Fibroblast of lung (primary cell): ENCODE data around the gene DDOST. TPM values are rescaled to one million over a fixed set of nuclear protein-coding genes. Genes with fewer than 3 reads are reported as not detected.

Experiments used
- DNase-seq, 2 donors: peaks; one replicate each; pipeline versions ENCODE4 v3.0.0 to v3.0.0-alpha.2; 2010; ENCODE audit warnings: low read depth in 2 of 2
- H2AFZ ChIP-seq: 2 replicates; pipeline ENCODE4 v1.5.1; 2012; ENCODE audit warnings: low read length, control low read depth, inconsistent platforms
- H3K27ac ChIP-seq: 2 replicates; pipeline ENCODE4 v1.5.1; 2011; ENCODE audit warnings: low read length, control low read depth; ENCODE audit not compliant: insufficient read depth
- H3K27me3 ChIP-seq: 2 replicates; pipeline ENCODE4 v1.5.1; 2011; ENCODE audit warnings: mild to moderate bottlenecking, low read length; ENCODE audit not compliant: control insufficient read depth, insufficient read depth
- H3K36me3 ChIP-seq: 2 replicates; pipeline ENCODE4 v1.5.1; 2011; ENCODE audit warnings: low read length; ENCODE audit not compliant: control insufficient read depth, insufficient read depth
- H3K4me1 ChIP-seq: 2 replicates; pipeline ENCODE4 v1.5.1; 2011; ENCODE audit warnings: low read length; ENCODE audit not compliant: control insufficient read depth, insufficient read depth; ENCODE audit errors: extremely low read depth
- H3K4me2 ChIP-seq: 2 replicates; pipeline ENCODE4 v1.5.1; 2011; ENCODE audit warnings: low read length, control low read depth; ENCODE audit not compliant: insufficient read depth; ENCODE audit errors: extremely low read depth
- H3K4me3 ChIP-seq, 4 experiments: fragments of 200-600 bp in 1 of 4; sonication (generic) in 1 of 4; replicated peaks in 1 of 4; 2 replicates each; pipeline ENCODE4 v1.5.1; 2011 to 2016; ENCODE audit warnings: low read length in 4 of 4, low read depth in 3 of 4, mild to moderate bottlenecking in 3 of 4, control low read depth in 2 of 4, inconsistent platforms in 1 of 4, mixed read lengths in 1 of 4; ENCODE audit not compliant: insufficient read depth in 1 of 4; ENCODE audit errors: control extremely low read depth in 1 of 4
- H3K79me2 ChIP-seq: 2 replicates; pipeline ENCODE4 v1.5.1; 2012; ENCODE audit warnings: mild to moderate bottlenecking, low read length, inconsistent platforms; ENCODE audit not compliant: control insufficient read depth, insufficient read depth
- H3K9ac ChIP-seq: 2 replicates; pipeline ENCODE4 v1.5.1; 2011; ENCODE audit warnings: mild to moderate bottlenecking, low read length, control low read depth; ENCODE audit not compliant: insufficient read depth
- H3K9me3 ChIP-seq: 2 replicates; pipeline ENCODE4 v1.5.1; 2012; ENCODE audit warnings: low read depth, low read length; ENCODE audit not compliant: control insufficient read depth, insufficient read depth
- H4K20me1 ChIP-seq: 2 replicates; pipeline ENCODE4 v1.5.1; 2011; ENCODE audit warnings: low read length; ENCODE audit not compliant: control insufficient read depth, insufficient read depth; ENCODE audit errors: extremely low read depth
- EZH2 ChIP-seq: IDR thresholded peaks from 2 replicates; pipeline ENCODE4 v1.5.1; 2012; ENCODE audit warnings: low read length, control low read depth, mild to moderate bottlenecking; ENCODE audit errors: missing control alignments
- polyA plus RNA-seq, 2 donors: library from polyadenylated mRNA; depleted of rRNA in 1 of 2; stranded (reverse) in 1 of 2; unstranded in 1 of 2; fragments of >200 nt; gene quantifications; 2 replicates each; pipeline ENCODE4 v1.2.1, GENCODE V29; 2011 to 2012; ENCODE audit warnings: missing spikeins in 1 of 2
- total RNA-seq: library from RNA; depleted of rRNA; stranded (reverse); fragments of >200 nt; gene quantifications from 2 replicates; pipeline ENCODE4 v1.2.1, GENCODE V29; 2014
- TF ChIP-seq, protein P1 (sequence below), 2 donors: IDR thresholded peaks in 1 of 2; conservative IDR thresholded peaks in 1 of 2; 1 replicate in 1 of 2; 2 replicates in 1 of 2; pipeline ENCODE4 v1.5.1; 2011 to 2012; ENCODE audit warnings: low read length in 2 of 2, control low read depth in 1 of 2, inconsistent platforms in 1 of 2, low read depth in 1 of 2, mild to moderate bottlenecking in 1 of 2

DDOST gene
- total and polyA plus RNA-seq, 2 donors (not counting 1 experiment from before 2014, with no cell fraction given) = 319 to 372 TPM

DNA sequence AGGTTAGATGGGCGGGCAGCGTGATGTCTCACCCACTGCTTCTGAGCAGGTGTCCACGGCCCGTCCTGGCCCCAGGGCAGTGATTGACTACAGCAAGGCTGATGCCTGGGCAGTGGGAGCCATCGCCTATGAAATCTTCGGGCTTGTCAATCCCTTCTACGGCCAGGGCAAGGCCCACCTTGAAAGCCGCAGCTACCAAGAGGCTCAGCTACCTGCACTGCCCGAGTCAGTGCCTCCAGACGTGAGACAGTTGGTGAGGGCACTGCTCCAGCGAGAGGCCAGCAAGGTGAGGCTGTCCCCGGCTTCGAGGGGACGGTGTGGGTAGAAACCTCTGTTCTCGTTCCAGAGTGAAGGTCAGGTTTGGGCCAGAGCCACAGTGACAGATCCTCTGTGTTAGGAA lies 12.2 kb downstream of the DDOST start:
- H3K27ac ChIP-seq = no peak overlapping the region
- no peak overlapping the region for H3K9ac ChIP-seq
- H3K27me3 ChIP-seq = no peaks in the 10 kb centered on the region
- H2AFZ ChIP-seq = no peak overlapping the region
- no peak overlapping the region for H3K4me2 ChIP-seq
- no peak for TF ChIP-seq EZH2
- TF ChIP-seq, protein P1, sequence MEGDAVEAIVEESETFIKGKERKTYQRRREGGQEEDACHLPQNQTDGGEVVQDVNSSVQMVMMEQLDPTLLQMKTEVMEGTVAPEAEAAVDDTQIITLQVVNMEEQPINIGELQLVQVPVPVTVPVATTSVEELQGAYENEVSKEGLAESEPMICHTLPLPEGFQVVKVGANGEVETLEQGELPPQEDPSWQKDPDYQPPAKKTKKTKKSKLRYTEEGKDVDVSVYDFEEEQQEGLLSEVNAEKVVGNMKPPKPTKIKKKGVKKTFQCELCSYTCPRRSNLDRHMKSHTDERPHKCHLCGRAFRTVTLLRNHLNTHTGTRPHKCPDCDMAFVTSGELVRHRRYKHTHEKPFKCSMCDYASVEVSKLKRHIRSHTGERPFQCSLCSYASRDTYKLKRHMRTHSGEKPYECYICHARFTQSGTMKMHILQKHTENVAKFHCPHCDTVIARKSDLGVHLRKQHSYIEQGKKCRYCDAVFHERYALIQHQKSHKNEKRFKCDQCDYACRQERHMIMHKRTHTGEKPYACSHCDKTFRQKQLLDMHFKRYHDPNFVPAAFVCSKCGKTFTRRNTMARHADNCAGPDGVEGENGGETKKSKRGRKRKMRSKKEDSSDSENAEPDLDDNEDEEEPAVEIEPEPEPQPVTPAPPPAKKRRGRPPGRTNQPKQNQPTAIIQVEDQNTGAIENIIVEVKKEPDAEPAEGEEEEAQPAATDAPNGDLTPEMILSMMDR (conservative IDR thresholded peaks at IDR 0.05 in 1 of 2, IDR thresholded peaks at IDR 0.05 in 1 of 2; ENCODE audit: low read depth in 1 of 2, low read length in 2 of 2) = no peak
- no peaks in the 10 kb centered on the region for H3K79me2 ChIP-seq
- peaks cover 28% of the 10 kb centered on the region for H3K36me3 ChIP-seq
- H4K20me1 ChIP-seq = no peaks in the 10 kb centered on the region
- DNase-seq = no peak
- H3K4me3 ChIP-seq = no peak overlapping the region
- no peaks in the 10 kb centered on the region for H3K4me1 ChIP-seq
- no peaks in the 10 kb centered on the region for H3K9me3 ChIP-seq

DNA sequence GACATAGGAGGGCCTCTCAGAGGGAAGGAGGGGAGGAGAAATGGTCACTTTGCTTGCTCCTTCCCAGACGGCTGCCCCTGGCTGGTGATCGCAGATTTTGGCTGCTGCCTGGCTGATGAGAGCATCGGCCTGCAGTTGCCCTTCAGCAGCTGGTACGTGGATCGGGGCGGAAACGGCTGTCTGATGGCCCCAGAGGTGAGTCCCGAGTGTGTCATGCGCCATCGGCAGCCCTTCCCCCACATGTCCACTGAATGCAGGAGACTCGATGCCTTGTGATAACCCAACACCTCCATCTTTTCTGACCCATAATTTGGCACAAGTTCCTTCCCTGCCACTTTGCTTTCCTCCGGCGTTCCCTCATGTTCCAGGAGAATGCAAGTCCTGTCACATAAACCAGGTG lies 12.7 kb downstream of the DDOST start:
- Histone ChIP-seq H3K79me2 (no peaks in the 10 kb centered on the region), H3K4me1 (no peaks in the 10 kb centered on the region), H4K20me1 (no peaks in the 10 kb centered on the region), H3K9me3 (no peaks in the 10 kb centered on the region), H2AFZ (no peak overlapping the region), H3K27ac (no peak overlapping the region), H3K9ac (no peak overlapping the region), H3K4me2 (no peak overlapping the region), H3K27me3 (no peaks in the 10 kb centered on the region), H3K36me3 (peaks cover 24% of the 10 kb centered on the region), H3K4me3 (no peak overlapping the region)
- TF ChIP-seq, protein P1 (conservative IDR thresholded peaks at IDR 0.05 in 1 of 2, IDR thresholded peaks at IDR 0.05 in 1 of 2; ENCODE audit: low read depth in 1 of 2, low read length in 2 of 2) = no peak
- TF ChIP-seq EZH2 = no peak
- DNase-seq = no peak

DNA sequence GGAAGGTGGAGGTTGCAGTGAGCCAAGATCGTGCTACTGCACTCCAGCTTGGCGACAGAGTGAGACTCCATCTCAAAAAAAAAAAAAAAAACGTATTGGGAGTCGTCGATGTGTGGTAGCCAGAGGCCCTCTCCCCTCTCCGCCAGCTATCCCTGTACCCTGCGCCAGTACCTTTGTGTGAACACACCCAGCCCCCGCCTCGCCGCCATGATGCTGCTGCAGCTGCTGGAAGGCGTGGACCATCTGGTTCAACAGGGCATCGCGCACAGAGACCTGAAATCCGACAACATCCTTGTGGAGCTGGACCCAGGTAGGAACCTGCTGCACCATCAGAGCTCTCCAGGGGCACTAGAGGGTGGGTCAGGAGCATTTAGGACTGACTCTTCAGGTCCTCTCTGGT lies 15.8 kb downstream of the DDOST start:
- H3K36me3 ChIP-seq = peaks cover 13% of the 10 kb centered on the region
- H3K9me3 ChIP-seq = no peaks in the 10 kb centered on the region
- no peak overlapping the region for H3K9ac ChIP-seq
- no peak overlapping the region for H3K4me2 ChIP-seq
- no peak overlapping the region for H3K4me3 ChIP-seq
- H3K4me1 ChIP-seq = no peaks in the 10 kb centered on the region
- H3K27ac ChIP-seq = no peak overlapping the region
- no peaks in the 10 kb centered on the region for H4K20me1 ChIP-seq
- H3K79me2 ChIP-seq = no peaks in the 10 kb centered on the region
- H2AFZ ChIP-seq = no peak overlapping the region
- TF ChIP-seq, protein P1 (conservative IDR thresholded peaks at IDR 0.05 in 1 of 2, IDR thresholded peaks at IDR 0.05 in 1 of 2; ENCODE audit: low read depth in 1 of 2, low read length in 2 of 2) = no peak
- TF ChIP-seq EZH2 = no peak
- no peak for DNase-seq
- H3K27me3 ChIP-seq = no peaks in the 10 kb centered on the region
